SK-N-SH (cell line): ENCODE measurements around the gene STK4.

ENCODE experiments used
- EP300 ChIP-seq, 2 experiments: IDR thresholded peaks; 2 replicates each; pipeline versions ENCODE4 v1.4.0 to v1.6.1; 2012; ENCODE audit warnings: borderline replicate concordance in 1 of 2, low read depth in 1 of 2, low read length in 1 of 2
- POLR2AphosphoS5 ChIP-seq: IDR thresholded peaks from 2 replicates; pipeline ENCODE4 v1.6.1; 2012; ENCODE audit warnings: low read depth, low read length

- TF ChIP-seq POLR2AphosphoS5 (no peak), EP300 (IDR thresholded peaks at IDR 0.05; ENCODE audit: borderline replicate concordance in 1 of 2, low read depth in 1 of 2, low read length in 1 of 2) (no peak)
Measured at GRCh38 chr20:45051204-45052060, 85.1 kb downstream of the STK4 start.
